ENCODE data around the gene HES5.
"Not testable (repeated sequence)": the region's sequence is repeated elsewhere in the genome, so short reads cannot be mapped to it uniquely, and the experiment has no call there.

HES5 gene

GRCh38 chr1:2529784-2530512 is at the start of gene HES5:
Gene HES5, minus strand, starts transcription at chr1:2530263. Its CDS starts 99 bp downstream, at chr1:2530164.
- no peak for DNase-seq (ENCODE audit: low read depth)

GRCh38 chr1:2578758-2579118 is 48.7 kb upstream of the HES5 start:
- DNase-seq (ENCODE audit: low read depth) = no peak

- not testable (repeated sequence) for DNase-seq (ENCODE audit: low read depth)
Measured at GRCh38 chr1:2577565-2578075, 47.6 kb upstream of the HES5 start.

GRCh38 chr1:2575801-2576663 is 46.0 kb upstream of the HES5 start:
- DNase-seq (ENCODE audit: low read depth) = no peak

GRCh38 chr1:2574350-2574749 is 44.3 kb upstream of the HES5 start:
- peak; percentile 45 for DNase-seq (ENCODE audit: low read depth)

GRCh38 chr1:2573250-2573920 is 43.3 kb upstream of the HES5 start:
- no peak for DNase-seq (ENCODE audit: low read depth)

- no peak for DNase-seq (ENCODE audit: low read depth)
Measured at GRCh38 chr1:2571348-2571747, 41.3 kb upstream of the HES5 start.

GRCh38 chr1:2570332-2570731 is 40.3 kb upstream of the HES5 start:
- DNase-seq (ENCODE audit: low read depth) = peak; percentile 18

GRCh38 chr1:2569703-2570102 is 39.6 kb upstream of the HES5 start:
- DNase-seq (ENCODE audit: low read depth) = not testable (repeated sequence)

GRCh38 chr1:2569060-2569459 is 39.0 kb upstream of the HES5 start:
- DNase-seq (ENCODE audit: low read depth) = no peak

- not testable (repeated sequence) for DNase-seq (ENCODE audit: low read depth)
Measured at GRCh38 chr1:2568187-2568816, 38.2 kb upstream of the HES5 start.

- no peak for DNase-seq (ENCODE audit: low read depth)
Measured at GRCh38 chr1:2567083-2567679, 37.1 kb upstream of the HES5 start.

- DNase-seq (ENCODE audit: low read depth) = peak; percentile 56
Measured at GRCh38 chr1:2566101-2567045, 36.3 kb upstream of the HES5 start.

- DNase-seq (ENCODE audit: low read depth) = no peak
Measured at GRCh38 chr1:2564815-2565374, 34.8 kb upstream of the HES5 start.

- DNase-seq (ENCODE audit: low read depth) = no peak
Measured at GRCh38 chr1:2564006-2564814, 34.1 kb upstream of the HES5 start.

GRCh38 chr1:2563205-2563604 is 33.1 kb upstream of the HES5 start:
- no peak for DNase-seq (ENCODE audit: low read depth)

GRCh38 chr1:2561898-2562895 is 32.1 kb upstream of the HES5 start:
- no peak for DNase-seq (ENCODE audit: low read depth)

- DNase-seq (ENCODE audit: low read depth) = no peak
Measured at GRCh38 chr1:2561446-2561845, 31.4 kb upstream of the HES5 start.

Measured in EH (cell line).